CD4-positive, alpha-beta T cell treated with Interleukin-2 at 100 ng/mL for 4 hours (primary cell): ENCODE results near the gene USP17L21.
"Not testable (repeated sequence)": the region's sequence is repeated elsewhere in the genome, so short reads cannot be mapped to it uniquely, and the experiment has no call there.

Source experiments
- DNase-seq: peaks from one replicate; pipeline ENCODE4 v3.0.0-alpha.2; 2020; ENCODE audit warnings: low spot score

Gene USP17L21

GRCh38 chr4:9262572-9262971, at the start of gene USP17L21:
Gene USP17L21 (plus strand): TSS chr4:9262872. CDS start chr4:9262872, 0 bp downstream.
- DNase-seq, result not testable (repeated sequence)

GRCh38 chr4:9214701-9215100, 48.0 kb upstream of the USP17L21 start:
- not testable (repeated sequence) for DNase-seq

GRCh38 chr4:9215105-9215504, 47.6 kb upstream of the USP17L21 start, which contains the start of gene USP17L11:
Gene USP17L11 (plus strand): TSS chr4:9215405. CDS start chr4:9215405, 0 bp downstream.
- DNase-seq, result not testable (repeated sequence)

- not testable (repeated sequence) for DNase-seq
These were observed 42.8 kb upstream of the USP17L21 start, which contains the start of gene USP17L12 for GRCh38 chr4:9219852-9220251. Gene USP17L12 (plus strand): TSS chr4:9220152. CDS start chr4:9220152, 0 bp downstream.

GRCh38 chr4:9224596-9224995, 38.1 kb upstream of the USP17L21 start, which contains the start of gene USP17L13:
Gene USP17L13 (plus strand): TSS chr4:9224896. CDS start chr4:9224896, 0 bp downstream.
- not testable (repeated sequence) for DNase-seq

- not testable (repeated sequence) for DNase-seq
These were observed 32.4 kb upstream of the USP17L21 start for GRCh38 chr4:9230249-9230648.

- DNase-seq, result not testable (repeated sequence)
These were observed 28.6 kb upstream of the USP17L21 start, which contains the start of gene USP17L15 for GRCh38 chr4:9234085-9234484. Gene USP17L15 (plus strand): TSS chr4:9234385. CDS start chr4:9234385, 0 bp downstream.

GRCh38 chr4:9238461-9238860, 24.2 kb upstream of the USP17L21 start:
- peak; percentile 18 for DNase-seq

GRCh38 chr4:9243579-9243978, 19.1 kb upstream of the USP17L21 start, which contains the start of gene USP17L17:
Gene USP17L17 (plus strand): TSS chr4:9243879. CDS start chr4:9243879, 0 bp downstream.
- not testable (repeated sequence) for DNase-seq

- DNase-seq, result peak; percentile 0
These were observed 14.6 kb upstream of the USP17L21 start, which contains the start of gene USP17L18 for GRCh38 chr4:9247953-9248680. Gene USP17L18 (plus strand): TSS chr4:9248630. CDS start chr4:9248630, 0 bp downstream.

GRCh38 chr4:9253078-9253477, 9.6 kb upstream of the USP17L21 start, which contains the start of gene USP17L19:
Gene USP17L19 (plus strand): TSS chr4:9253378. CDS start chr4:9253378, 0 bp downstream.
- not testable (repeated sequence) for DNase-seq

- DNase-seq, result not testable (repeated sequence)
These were observed 4.8 kb upstream of the USP17L21 start, which contains the start of gene USP17L20 for GRCh38 chr4:9257824-9258223. Gene USP17L20 (plus strand): TSS chr4:9258124. CDS start chr4:9258124, 0 bp downstream.

- not testable (repeated sequence) for DNase-seq
These were observed 4.6 kb downstream of the USP17L21 start, which contains the start of gene USP17L22 for GRCh38 chr4:9267319-9267718. Gene USP17L22 (plus strand): TSS chr4:9267619. CDS start chr4:9267619, 0 bp downstream.

GRCh38 chr4:9271719-9272118, 9.0 kb downstream of the USP17L21 start:
- DNase-seq, result not testable (repeated sequence)
